Measurements from ENCODE around the gene FGFR3. TPM values are rescaled to one million over a fixed set of nuclear protein-coding genes. Genes with fewer than 3 reads are reported as not detected.

FGFR3 gene
- total RNA-seq, 1 experiment from 2014 or later = 49.9 TPM

- in situ Hi-C loops (cut with HindIII; ENCODE audit: low sequenced_read_pairs) = no loop called here
- no peak for DNase-seq (ENCODE audit: low spot score)
These were observed 38.8 kb upstream of the FGFR3 start for GRCh38 chr4:1754336-1754735.

GRCh38 chr4:1755297-1755696, 37.8 kb upstream of the FGFR3 start:
- in situ Hi-C loops (cut with HindIII; ENCODE audit: low sequenced_read_pairs) = no loop called here
- DNase-seq (ENCODE audit: low spot score) = no peak

DNA sequence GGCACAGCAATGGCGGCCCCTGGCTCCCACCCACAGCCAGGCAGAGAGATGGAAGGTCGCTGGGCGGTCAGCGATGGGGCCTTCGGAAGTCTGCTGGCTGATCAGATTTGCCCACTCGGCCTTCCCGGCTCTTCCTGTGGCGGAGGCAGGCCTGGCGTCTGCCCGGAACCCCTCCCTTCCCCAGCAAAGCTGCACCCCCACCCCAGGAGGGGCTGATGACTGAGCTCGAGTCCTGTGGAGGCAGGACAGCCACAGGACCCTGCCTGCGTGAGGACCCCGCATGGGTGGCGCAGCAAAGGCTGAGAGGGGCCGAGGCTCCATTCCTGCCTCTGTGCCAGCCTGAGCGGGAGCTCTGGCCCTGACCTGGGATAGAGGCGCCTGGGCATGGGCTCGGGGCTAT, 37.0 kb upstream of the FGFR3 start:
- DNase-seq (ENCODE audit: low spot score) = no peak
- in situ Hi-C loops (cut with HindIII; ENCODE audit: low sequenced_read_pairs) = no loop called here

GRCh38 chr4:1756893-1757779, 36.0 kb upstream of the FGFR3 start:
- in situ Hi-C loops (cut with HindIII; ENCODE audit: low sequenced_read_pairs) = no loop called here
- DNase-seq (ENCODE audit: low spot score) = no peak

GRCh38 chr4:1757836-1758235, 35.3 kb upstream of the FGFR3 start:
- in situ Hi-C loops (cut with HindIII; ENCODE audit: low sequenced_read_pairs) = no loop called here
- DNase-seq (ENCODE audit: low spot score) = no peak

DNA sequence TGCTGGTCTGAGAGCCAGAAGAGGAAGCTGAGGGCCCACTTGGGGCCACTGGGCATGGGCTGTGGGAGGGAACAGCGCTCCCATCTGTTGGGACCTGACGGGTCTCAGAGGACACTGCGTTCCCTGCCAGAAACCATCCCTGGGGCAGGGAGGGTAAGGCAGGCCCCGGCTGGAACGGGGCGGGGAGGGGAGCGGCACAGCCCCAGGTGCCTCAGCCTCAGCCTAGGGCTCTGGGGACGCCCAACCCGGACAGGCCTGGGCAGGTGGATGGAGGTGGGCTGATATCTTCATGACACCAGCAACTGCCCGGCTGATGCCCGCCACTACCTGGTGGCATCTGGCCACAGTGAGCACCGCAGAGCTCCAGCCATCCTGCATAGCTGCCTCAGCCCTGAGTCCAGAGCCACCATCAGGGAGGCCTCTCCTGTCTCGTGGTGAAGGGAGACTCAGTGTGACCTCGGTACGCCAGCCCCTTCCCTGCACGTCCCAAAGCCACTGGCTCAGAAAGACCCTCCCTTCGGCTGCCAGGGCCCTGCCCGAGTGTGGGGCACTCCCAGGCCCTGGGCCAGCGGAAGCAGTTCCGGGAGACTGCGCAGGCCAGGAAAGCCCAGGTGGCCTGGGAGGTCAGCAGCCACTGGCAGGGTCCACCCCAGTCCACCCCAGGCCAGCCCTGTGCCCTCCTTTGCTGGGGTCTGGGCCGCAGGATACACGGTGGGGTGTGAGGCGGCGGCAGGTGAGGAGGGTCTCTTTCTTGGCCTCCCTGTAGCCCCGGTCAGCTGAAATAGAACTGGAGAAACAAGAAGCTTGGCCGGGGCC, 34.6 kb upstream of the FGFR3 start:
- in situ Hi-C loops (cut with HindIII; ENCODE audit: low sequenced_read_pairs) = no loop called here
- no peak for DNase-seq (ENCODE audit: low spot score)

- in situ Hi-C loops (cut with HindIII; ENCODE audit: low sequenced_read_pairs) = no loop called here
- no peak for DNase-seq (ENCODE audit: low spot score)
These were observed 33.8 kb upstream of the FGFR3 start for GRCh38 chr4:1759170-1759817.

- no peak for DNase-seq (ENCODE audit: low spot score)
- in situ Hi-C loops (cut with HindIII; ENCODE audit: low sequenced_read_pairs) = no loop called here
These were observed 33.3 kb upstream of the FGFR3 start for GRCh38 chr4:1759818-1760223.

GRCh38 chr4:1760521-1761071, 32.5 kb upstream of the FGFR3 start:
- in situ Hi-C loops (cut with HindIII; ENCODE audit: low sequenced_read_pairs) = no loop called here
- DNase-seq (ENCODE audit: low spot score) = no peak

GRCh38 chr4:1761130-1761689, 31.9 kb upstream of the FGFR3 start:
- in situ Hi-C loops (cut with HindIII; ENCODE audit: low sequenced_read_pairs) = no loop called here
- no peak for DNase-seq (ENCODE audit: low spot score)

- DNase-seq (ENCODE audit: low spot score) = no peak
- in situ Hi-C loops (cut with HindIII; ENCODE audit: low sequenced_read_pairs) = no loop called here
These were observed 30.7 kb upstream of the FGFR3 start for GRCh38 chr4:1762264-1763010.

- DNase-seq (ENCODE audit: low spot score) = no peak
- in situ Hi-C loops (cut with HindIII; ENCODE audit: low sequenced_read_pairs) = no loop called here
These were observed 30.0 kb upstream of the FGFR3 start for GRCh38 chr4:1763070-1763549.

- in situ Hi-C loops (cut with HindIII; ENCODE audit: low sequenced_read_pairs) = no loop called here
- DNase-seq (ENCODE audit: low spot score) = no peak
These were observed 29.5 kb upstream of the FGFR3 start for GRCh38 chr4:1763550-1764080.

DNA sequence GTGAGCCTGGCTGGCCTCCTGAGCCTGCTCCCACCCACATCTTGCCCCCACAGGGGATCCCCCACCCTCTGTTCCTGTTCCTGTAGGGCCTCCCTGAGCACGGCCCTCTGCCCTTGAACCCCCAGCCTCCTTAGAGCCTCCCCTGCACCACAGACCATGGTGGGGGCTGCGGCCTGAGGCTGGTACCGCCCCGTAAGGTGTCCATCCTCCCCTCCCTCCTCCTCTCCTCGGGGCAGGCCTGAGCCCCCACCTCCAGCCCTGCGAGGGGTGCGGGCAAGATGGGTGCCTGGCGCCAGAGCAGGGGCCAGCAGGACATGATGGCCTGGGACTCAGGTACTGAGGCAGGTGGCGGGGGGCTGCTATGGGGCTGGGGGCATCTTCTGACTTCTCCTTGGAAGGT, 28.4 kb upstream of the FGFR3 start:
- in situ Hi-C loops (cut with HindIII; ENCODE audit: low sequenced_read_pairs) = no loop called here
- DNase-seq (ENCODE audit: low spot score) = no peak

DNA sequence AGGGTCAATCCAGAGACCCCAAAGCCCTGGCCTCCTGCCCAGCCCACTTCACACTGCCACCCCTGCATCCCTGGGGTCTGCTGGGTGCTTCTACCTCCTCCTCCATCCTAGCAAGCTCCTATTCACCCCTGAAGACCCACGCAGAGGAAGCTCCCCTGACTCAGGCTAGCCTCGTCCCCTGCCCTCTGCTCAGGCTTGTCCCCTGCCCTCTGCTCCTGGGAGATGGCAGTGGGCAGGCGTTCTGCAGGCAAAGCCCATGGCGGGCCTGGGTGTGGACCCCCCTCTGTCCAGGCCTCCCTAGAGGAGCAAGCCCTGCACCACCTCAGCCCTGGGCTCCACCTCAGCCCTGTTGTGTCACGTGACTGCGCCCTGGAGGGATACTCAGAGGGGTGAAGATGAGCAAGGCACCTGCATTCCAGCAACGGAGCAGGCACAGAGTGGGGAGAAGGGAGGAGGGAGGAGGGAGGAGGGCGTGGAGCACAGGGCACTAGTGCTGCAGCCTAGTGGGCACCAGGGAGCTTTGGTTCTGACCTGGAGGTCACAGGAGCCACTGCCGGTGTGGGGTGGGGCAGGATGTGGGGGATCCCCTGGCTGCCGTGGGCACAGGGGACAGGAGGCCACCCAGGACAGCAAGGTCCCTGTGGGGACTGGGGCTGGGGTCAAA, 27.6 kb upstream of the FGFR3 start:
- DNase-seq (ENCODE audit: low spot score) = no peak
- in situ Hi-C loops (cut with HindIII; ENCODE audit: low sequenced_read_pairs) = no loop called here

DNA sequence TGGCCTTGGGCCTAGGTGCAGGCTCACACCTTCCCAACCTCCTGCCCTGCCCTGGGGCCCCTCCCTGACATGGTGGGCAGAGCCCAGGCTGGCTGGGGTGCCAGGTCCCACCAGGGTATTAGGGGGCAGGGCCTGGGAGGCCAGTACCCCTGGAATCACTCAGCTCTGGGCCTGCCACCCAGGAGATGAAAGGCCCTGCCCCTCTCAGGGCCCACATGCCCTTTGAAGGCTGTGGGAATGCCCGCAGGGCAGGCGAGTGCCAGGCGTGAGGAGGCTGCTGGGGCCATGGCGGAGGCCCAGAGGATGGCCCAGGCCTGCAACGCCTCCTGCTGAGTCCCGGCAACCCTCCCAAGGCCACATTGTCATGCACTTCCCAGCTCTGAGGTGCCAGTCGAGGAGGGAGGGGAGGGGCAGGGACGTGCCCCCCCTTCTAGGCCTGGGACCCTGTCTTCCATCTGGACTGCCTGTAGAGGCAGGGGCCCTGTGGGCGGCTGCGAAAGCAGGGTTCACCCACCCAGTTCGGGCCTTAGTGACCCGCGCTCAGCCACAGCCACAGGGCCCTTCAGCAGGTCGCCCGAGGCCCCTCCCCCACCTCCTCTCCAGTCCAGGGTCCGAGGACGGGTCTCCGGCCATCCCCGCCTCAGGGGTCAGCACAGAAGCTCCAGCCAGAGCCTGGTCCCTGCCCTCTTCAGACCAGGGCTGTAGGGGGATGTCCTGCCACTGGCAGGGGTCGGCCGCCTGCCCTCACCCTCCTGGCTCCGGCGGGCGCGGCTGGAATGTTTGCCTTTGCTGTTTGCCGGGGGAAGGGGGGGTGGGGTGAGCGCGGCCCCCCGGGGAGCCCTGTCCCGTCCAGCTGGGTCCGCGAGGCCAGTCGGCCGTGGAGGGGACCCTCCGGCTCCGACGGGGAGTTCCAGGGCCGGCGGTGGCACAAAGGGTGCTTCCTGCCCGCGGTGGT, 26.7 kb upstream of the FGFR3 start:
- no peak for DNase-seq (ENCODE audit: low spot score)
- in situ Hi-C loops (cut with HindIII; ENCODE audit: low sequenced_read_pairs) = no loop called here

All from G401 (cell line).